Stimulated activated naive CD8-positive, alpha-beta T cell treated with anti-CD3 and anti-CD28 coated beads, Interleukin-15, Interleukin-2, amounts not matched to agents 100 ng/mL and 50 ng/mL, for 24 hours (primary cell): ENCODE data around the gene OR52J3.
"Not testable (repeated sequence)": the region's sequence is repeated elsewhere in the genome, so short reads cannot be mapped to it uniquely, and the experiment has no call there.

Source experiments
- H3K27ac Mint-ChIP-seq: one replicate; pipeline ENCODE4 v1.8.0; 2021; ENCODE audit warnings: mild to moderate bottlenecking, mixed read lengths
- H3K27me3 Mint-ChIP-seq: one replicate; pipeline ENCODE4 v1.8.0; 2021; ENCODE audit warnings: mixed read lengths
- H3K36me3 Mint-ChIP-seq: one replicate; pipeline ENCODE4 v1.8.0; 2021; ENCODE audit warnings: low read depth, mixed read lengths
- H3K4me1 Mint-ChIP-seq: one replicate; pipeline ENCODE4 v1.8.0; 2021; ENCODE audit warnings: low read depth, mixed read lengths
- H3K4me3 Mint-ChIP-seq: one replicate; pipeline ENCODE4 v1.8.0; 2021; ENCODE audit warnings: mild to moderate bottlenecking, mixed read lengths
- H3K9me3 Mint-ChIP-seq: one replicate; pipeline ENCODE4 v1.8.0; 2021; ENCODE audit warnings: mixed read lengths

The OR52J3 gene

DNA sequence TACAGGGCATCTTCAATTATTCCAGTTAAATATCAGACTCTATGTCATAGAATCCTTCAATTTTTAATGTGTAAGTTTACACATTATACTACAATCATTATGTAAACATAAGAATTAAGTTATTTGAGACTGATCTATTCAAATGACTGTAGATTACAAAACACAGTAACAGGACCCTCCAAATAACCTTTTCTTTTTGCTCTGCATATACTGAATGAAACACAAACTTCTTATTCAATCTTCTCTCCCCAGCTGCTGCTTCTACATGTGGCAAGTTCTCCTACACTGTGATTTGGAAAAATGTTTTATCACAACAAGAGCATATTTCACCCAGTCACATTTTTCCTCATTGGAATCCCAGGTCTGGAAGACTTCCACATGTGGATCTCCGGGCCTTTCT, at the start of gene OR52J3:
TSS of gene OR52J3 (plus strand) at position 301 of the 400 bp plus-strand sequence. CDS start at position 301, 0 bp downstream.
- Mint-ChIP-seq H3K27me3 (peaks cover 3% of the 10 kb centered on the region), H3K36me3 (no peaks in the 10 kb centered on the region), H3K9me3 (peaks cover 12% of the 10 kb centered on the region), H3K4me3 (no peak within 1 kb of the TSS), H3K4me1 (no peaks in the 10 kb centered on the region), H3K27ac (no peak within 1 kb of the TSS)

DNA sequence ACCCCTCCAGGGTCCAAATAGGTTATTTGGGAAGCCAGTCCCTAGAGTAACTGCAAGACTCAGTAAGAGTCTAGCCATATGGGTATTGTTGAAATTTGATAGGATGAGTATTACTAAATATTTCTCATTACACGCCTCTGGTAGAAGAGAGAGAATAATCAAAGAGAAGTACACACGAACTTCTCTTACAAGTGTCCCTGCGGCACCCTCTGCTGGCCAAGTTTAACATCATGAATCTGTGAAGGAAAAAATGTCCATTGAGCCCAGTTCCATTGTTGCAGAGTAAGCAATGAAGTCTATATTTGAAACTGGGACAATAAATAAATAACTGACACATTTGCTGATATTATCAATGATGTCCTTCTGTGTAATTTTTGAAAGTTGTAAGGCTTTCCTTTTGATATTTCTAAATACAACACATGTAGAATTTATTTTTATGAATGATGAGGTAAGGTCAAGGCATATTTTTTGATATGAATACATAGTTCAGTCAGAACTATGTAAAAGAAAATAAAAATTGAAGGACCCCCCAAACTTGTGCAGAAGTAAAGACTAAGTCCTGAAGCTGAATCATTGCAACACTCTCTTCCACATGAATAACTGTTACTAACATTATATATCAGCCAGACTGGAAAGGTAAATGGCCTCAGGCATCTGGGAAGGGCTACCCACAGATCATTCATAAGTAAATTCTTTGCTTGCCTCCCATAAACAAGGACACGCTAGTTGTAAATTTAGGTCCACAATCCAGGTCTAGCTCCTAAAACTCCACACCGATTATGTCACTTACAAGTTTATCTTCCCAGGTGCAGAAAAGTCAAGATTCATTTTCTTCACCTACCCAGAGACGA, 41.7 kb upstream of the OR52J3 start:
- Mint-ChIP-seq H3K4me3 (no peak overlapping the region), H3K9me3 (no peaks in the 10 kb centered on the region), H3K36me3 (no peaks in the 10 kb centered on the region), H3K27ac (no peak overlapping the region), H3K27me3 (no peaks in the 10 kb centered on the region), H3K4me1 (no peaks in the 10 kb centered on the region)

DNA sequence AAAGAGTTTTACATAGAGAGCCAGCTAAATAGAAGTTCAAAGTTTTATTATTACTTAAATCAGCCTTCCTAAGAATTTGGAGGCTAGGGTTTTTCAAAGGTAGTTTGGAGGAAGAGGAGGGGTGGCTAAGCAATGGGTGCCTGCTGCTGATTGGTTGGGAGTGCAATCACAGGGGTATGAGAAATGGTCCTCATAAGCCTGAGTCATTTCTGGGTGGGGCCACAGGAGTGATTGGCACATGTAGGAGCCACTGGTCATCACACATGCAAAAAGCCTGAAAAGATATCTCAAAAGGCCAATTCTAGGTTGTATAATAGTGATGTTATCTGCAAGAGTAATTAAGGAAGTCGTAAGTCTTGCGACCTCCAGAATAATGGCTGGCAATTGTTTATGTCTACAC, 38.8 kb upstream of the OR52J3 start:
- no peaks in the 10 kb centered on the region for H3K9me3 Mint-ChIP-seq
- no peaks in the 10 kb centered on the region for H3K36me3 Mint-ChIP-seq
- no peak overlapping the region for H3K4me3 Mint-ChIP-seq
- H3K27me3 Mint-ChIP-seq, result no peaks in the 10 kb centered on the region
- H3K4me1 Mint-ChIP-seq, result no peaks in the 10 kb centered on the region
- H3K27ac Mint-ChIP-seq, result no peak overlapping the region

DNA sequence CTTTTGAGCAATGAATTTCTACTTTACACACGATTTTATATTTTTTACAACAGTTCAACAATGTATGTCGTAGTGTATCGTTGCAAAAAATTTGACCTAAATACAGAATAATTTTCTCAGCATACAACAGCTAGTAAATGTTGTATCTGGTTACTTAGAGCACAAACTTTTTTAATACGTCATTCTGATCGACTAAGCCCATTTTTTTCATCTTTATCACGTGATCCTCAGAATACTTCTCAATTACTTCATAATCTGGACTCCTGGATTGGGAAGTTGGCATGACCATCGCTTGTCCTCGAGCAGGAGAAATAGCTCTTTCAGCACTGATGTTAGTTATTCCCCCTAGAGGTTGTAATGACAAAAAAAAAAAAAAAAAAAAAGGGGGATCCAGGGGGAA, 35.1 kb upstream of the OR52J3 start:
- H3K36me3 Mint-ChIP-seq, result no peaks in the 10 kb centered on the region
- H3K27me3 Mint-ChIP-seq, result no peaks in the 10 kb centered on the region
- no peak overlapping the region for H3K27ac Mint-ChIP-seq
- H3K4me3 Mint-ChIP-seq, result no peak overlapping the region
- H3K9me3 Mint-ChIP-seq, result peaks cover 7% of the 10 kb centered on the region
- H3K4me1 Mint-ChIP-seq, result no peaks in the 10 kb centered on the region

DNA sequence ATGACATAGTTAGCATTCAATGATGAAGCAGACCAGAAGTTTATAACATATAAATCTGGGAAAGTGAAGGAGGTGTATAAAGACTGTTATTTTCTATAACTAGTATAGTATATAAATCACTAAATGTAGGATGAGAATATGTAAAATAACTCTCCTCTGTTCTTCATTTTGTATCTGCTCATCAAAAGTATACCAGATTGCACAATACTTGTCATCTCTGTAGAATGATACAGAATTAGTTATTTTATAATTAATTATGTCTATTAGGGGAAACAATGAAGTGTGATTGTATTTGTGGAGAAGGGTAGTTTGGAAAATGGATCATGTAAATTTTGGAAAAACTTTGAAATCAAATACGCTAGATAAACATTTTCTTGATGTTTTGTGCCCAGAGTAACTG, 33.3 kb upstream of the OR52J3 start:
- H3K4me3 Mint-ChIP-seq, result no peak overlapping the region
- H3K36me3 Mint-ChIP-seq, result no peaks in the 10 kb centered on the region
- no peaks in the 10 kb centered on the region for H3K4me1 Mint-ChIP-seq
- H3K27me3 Mint-ChIP-seq, result no peaks in the 10 kb centered on the region
- H3K27ac Mint-ChIP-seq, result no peak overlapping the region
- peaks cover 7% of the 10 kb centered on the region for H3K9me3 Mint-ChIP-seq

DNA sequence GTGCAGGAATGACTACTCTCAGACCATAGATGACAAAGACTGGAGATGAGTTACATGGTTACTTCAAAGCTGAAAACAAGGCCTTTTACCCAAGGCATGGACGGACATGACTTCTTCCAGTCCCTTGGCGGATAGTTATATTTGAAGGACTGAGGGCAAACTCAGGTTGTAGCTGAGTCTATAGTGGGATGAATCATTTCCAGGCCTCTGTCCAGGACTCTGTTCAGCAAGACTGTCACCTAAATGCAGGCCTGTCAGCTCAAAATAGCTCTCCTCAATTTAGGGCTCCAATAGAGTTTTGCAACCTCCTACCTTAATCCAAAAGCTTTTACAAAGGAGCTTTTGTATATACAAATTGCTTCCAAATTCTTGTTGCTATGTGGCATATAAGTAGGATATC, 24.3 kb upstream of the OR52J3 start:
- no peak overlapping the region for H3K27ac Mint-ChIP-seq
- H3K36me3 Mint-ChIP-seq, result no peaks in the 10 kb centered on the region
- H3K4me3 Mint-ChIP-seq, result no peak overlapping the region
- H3K4me1 Mint-ChIP-seq, result no peaks in the 10 kb centered on the region
- H3K27me3 Mint-ChIP-seq, result no peaks in the 10 kb centered on the region
- peaks cover 19% of the 10 kb centered on the region for H3K9me3 Mint-ChIP-seq

DNA sequence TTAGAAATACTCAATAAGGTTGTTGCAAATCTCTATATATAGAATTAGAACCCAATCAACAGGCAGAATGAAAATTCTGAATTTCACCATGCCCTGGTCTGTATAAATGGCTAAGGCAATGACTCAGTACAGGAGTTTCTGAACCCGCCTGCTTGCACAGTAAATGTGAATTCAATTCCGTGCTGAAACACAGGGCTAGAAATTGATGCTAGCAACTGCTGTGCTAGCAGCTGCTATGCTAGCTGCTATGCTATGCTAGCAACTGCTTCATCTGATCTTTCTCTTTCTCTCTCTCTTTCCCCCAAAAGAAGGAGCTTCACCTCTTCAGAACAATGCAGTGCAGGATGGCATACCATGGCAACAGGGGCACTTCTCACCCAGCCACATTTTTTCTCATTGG, 9.7 kb upstream of the OR52J3 start:
- Mint-ChIP-seq H3K27me3 (no peaks in the 10 kb centered on the region), H3K36me3 (no peaks in the 10 kb centered on the region), H3K4me3 (no peak overlapping the region), H3K4me1 (no peaks in the 10 kb centered on the region), H3K27ac (no peak overlapping the region), H3K9me3 (peaks cover 7% of the 10 kb centered on the region)

DNA sequence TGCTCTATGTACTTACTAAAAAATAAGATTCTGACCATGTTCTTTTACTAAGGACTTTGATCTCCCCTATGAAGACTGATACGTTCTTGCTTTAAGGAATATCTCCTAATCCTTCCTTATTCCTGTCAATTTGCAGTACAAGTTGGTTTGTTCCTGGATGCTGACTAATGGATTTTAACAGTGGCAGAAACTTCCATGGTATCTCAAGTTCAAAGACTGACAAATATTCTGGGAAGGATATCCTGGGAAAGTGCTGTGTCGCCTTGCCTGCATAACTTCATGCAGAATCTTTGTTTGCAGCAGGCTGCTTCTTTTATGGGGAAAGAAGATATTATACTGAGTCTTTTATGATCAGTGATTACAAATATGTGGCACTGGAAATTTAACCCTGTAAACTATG, 8.4 kb upstream of the OR52J3 start:
- H3K4me1 Mint-ChIP-seq, result no peaks in the 10 kb centered on the region
- H3K27ac Mint-ChIP-seq, result no peak overlapping the region
- H3K4me3 Mint-ChIP-seq, result no peak overlapping the region
- no peaks in the 10 kb centered on the region for H3K36me3 Mint-ChIP-seq
- peaks cover 3% of the 10 kb centered on the region for H3K27me3 Mint-ChIP-seq
- H3K9me3 Mint-ChIP-seq, result peaks cover 11% of the 10 kb centered on the region

DNA sequence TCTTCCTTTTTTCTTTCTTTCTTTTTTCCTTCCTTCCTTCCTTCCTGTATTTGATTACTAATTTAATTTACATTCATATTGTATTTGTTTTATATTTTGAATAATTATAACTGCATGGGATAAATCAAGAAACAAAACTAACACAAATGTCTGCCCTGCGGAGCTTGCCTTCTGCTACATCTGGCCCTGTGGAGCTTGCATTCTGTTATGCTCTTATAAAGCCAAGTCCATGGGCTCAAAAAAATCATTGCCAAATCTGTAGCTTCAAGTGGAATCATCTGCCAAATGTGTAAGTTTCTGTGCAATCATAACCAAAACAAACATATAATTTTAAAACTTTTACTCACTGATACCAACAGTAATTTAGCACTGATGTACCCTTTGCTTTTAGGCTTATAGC, 8.0 kb upstream of the OR52J3 start:
- H3K9me3 Mint-ChIP-seq, result peaks cover 11% of the 10 kb centered on the region
- H3K36me3 Mint-ChIP-seq, result no peaks in the 10 kb centered on the region
- no peak overlapping the region for H3K4me3 Mint-ChIP-seq
- peaks cover 3% of the 10 kb centered on the region for H3K27me3 Mint-ChIP-seq
- no peaks in the 10 kb centered on the region for H3K4me1 Mint-ChIP-seq
- no peak overlapping the region for H3K27ac Mint-ChIP-seq

DNA sequence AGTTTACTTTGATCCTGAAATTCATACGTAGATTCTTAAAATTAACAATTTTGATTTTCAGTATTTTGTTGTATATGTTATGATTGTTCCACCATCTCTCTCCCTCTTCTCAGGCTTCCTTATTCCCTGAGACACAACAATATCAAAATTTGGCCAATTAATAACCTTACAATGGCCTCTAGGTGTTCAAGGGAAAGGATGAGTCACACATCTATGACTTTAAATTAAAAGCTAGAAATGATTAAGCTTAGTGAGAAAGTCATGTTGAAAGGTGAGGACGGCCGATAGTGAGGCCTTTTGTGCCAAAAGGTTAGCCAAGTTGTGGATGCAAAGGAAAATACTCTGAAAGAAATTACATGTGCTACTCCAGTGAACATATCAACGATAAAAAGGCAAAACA, 5.5 kb upstream of the OR52J3 start:
- H3K4me1 Mint-ChIP-seq, result no peaks in the 10 kb centered on the region
- no peaks in the 10 kb centered on the region for H3K36me3 Mint-ChIP-seq
- no peak overlapping the region for H3K4me3 Mint-ChIP-seq
- peaks cover 3% of the 10 kb centered on the region for H3K27me3 Mint-ChIP-seq
- no peak overlapping the region for H3K27ac Mint-ChIP-seq
- H3K9me3 Mint-ChIP-seq, result peaks cover 11% of the 10 kb centered on the region

DNA sequence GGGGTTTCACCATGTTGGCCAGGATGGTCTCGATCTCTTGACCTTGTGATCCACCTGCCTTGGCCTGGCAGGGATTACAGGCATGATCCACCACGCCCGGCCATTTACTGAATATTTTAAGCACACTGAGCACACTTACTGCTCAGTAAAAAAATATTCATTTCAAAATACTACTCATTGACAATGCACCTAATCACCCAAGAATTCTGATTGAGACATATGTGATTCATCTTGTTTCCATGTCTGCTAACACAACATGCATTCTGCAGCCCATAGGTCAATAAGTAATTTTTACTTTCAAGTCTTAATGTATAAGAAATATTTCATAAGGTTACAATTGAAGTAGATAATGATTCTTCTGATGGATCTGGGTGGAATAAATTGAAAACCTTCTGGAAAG, 4.2 kb upstream of the OR52J3 start:
- Mint-ChIP-seq H3K4me1 (no peaks in the 10 kb centered on the region), H3K4me3 (no peak overlapping the region), H3K9me3 (peaks cover 14% of the 10 kb centered on the region)

DNA sequence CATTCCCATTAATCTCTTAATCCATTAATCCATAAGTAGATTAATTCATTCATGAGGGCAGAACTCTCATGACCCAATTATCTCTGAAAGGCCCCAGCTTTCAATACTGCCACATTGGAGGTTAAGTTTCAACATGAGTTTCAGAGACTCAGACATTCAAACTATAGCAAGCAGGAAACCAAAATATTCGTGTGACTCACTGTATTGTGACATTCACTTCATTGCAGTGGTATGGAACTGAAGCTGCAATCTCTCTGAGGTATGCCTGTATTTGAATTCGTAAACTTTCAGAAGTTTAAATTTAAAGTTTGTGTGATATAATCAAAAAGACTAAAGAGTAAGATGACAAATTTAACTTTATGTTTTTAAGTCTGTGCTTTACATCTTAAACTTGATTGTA, 2.9 kb upstream of the OR52J3 start:
- Mint-ChIP-seq H3K27ac (no peak overlapping the region), H3K27me3 (peaks cover 3% of the 10 kb centered on the region), H3K4me3 (no peak overlapping the region), H3K9me3 (peaks cover 12% of the 10 kb centered on the region), H3K4me1 (no peaks in the 10 kb centered on the region), H3K36me3 (no peaks in the 10 kb centered on the region)

More for the DNA sequence above, 4.2 kb upstream of the OR52J3 start:
- H3K27ac Mint-ChIP-seq, result no peak overlapping the region
- peaks cover 3% of the 10 kb centered on the region for H3K27me3 Mint-ChIP-seq
- H3K36me3 Mint-ChIP-seq, result no peaks in the 10 kb centered on the region

DNA sequence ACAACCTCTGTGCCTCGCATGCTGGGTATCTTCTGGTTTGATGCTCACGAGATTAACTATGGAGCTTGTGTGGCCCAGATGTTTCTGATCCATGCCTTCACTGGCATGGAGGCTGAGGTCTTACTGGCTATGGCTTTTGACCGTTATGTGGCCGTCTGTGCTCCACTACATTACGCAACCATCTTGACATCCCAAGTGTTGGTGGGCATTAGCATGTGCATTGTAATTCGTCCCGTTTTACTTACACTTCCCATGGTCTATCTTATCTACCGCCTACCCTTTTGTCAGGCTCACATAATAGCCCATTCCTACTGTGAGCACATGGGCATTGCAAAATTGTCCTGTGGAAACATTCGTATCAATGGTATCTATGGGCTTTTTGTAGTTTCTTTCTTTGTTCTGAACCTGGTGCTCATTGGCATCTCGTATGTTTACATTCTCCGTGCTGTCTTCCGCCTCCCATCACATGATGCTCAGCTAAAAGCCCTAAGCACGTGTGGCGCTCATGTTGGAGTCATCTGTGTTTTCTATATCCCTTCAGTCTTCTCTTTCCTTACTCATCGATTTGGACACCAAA, 516 bp downstream of the OR52J3 start:
- H3K36me3 Mint-ChIP-seq, result no peaks in the 10 kb centered on the region
- no peaks in the 10 kb centered on the region for H3K4me1 Mint-ChIP-seq
- peaks cover 3% of the 10 kb centered on the region for H3K27me3 Mint-ChIP-seq
- H3K9me3 Mint-ChIP-seq, result peaks cover 12% of the 10 kb centered on the region
- no peak overlapping the region for H3K27ac Mint-ChIP-seq
- no peak overlapping the region for H3K4me3 Mint-ChIP-seq

DNA sequence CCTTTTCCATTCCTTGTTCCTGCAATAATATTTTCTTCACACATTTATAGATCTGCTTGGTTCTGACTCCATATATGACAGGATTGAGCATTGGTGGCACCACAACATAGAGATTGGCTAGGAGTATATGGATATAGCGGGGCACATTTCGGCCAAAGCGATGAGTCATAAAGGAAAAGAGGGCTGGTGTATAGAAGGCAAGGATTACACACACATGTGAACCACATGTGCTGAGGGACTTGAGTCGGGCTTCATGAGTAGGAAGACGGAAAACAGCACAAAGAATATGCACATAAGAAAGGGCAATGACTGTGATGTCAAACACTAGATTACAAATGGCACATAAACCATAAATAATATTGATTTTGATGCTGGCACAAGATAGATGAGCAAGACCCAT, 12.4 kb downstream of the OR52J3 start:
- not testable (repeated sequence) for H3K27me3 Mint-ChIP-seq, H3K4me1 Mint-ChIP-seq, H3K36me3 Mint-ChIP-seq, H3K4me3 Mint-ChIP-seq, H3K9me3 Mint-ChIP-seq, H3K27ac Mint-ChIP-seq

DNA sequence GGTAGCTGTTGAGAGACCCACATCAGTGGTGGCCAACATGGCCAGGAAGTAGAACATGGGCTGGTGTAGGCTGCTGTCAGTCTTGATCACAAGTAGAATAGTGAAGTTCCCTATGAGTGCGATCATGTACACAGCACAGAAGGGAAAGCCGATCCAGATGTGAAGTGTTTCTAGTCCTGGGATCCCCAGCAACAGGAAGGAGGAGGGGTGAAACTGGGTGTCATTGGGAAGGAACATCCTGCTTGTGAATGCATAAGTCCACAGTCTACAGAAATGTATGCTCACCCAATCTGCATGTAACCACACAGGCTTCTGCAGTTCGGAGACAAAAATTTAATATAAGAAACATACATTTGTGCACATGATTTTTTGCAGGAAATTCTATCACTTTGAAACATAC, 13.1 kb downstream of the OR52J3 start, which contains the start of gene OR52E2:
TSS of gene OR52E2 (minus strand) at position 237 of the 400 bp plus-strand sequence. CDS start at position 237, 0 bp downstream.
- Mint-ChIP-seq H3K9me3 (peaks cover 8% of the 10 kb centered on the region), H3K4me1 (no peaks in the 10 kb centered on the region), H3K36me3 (no peaks in the 10 kb centered on the region), H3K27me3 (peaks cover 5% of the 10 kb centered on the region), H3K4me3 (no peak within 1 kb of the TSS), H3K27ac (no peak within 1 kb of the TSS)

DNA sequence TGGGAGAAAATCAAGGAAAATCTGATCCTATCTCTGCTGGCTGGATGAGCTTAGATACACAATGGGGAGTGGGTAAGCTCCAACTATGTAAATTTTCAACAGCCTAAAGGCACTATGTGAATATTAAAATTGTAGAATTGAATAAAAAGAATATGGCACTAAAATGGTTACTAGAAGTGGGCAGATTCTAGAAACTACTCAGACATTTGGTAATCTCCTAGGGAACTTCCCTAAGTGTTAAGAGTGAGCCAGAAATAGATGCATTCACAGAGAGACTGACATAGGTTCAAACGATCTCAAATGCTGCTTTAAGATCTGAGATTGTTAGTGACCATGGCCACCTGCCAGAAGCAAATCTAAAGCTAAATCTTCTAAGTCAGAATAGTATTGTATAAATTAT, 18.7 kb downstream of the OR52J3 start:
- Mint-ChIP-seq H3K27ac (no peak overlapping the region), H3K4me1 (no peaks in the 10 kb centered on the region), H3K4me3 (no peak overlapping the region), H3K36me3 (no peaks in the 10 kb centered on the region), H3K27me3 (no peaks in the 10 kb centered on the region), H3K9me3 (no peaks in the 10 kb centered on the region)
